Spleen (tissue), 11 donors: ENCODE measurements around the gene BBS9. TPM values are rescaled to one million over a fixed set of nuclear protein-coding genes. Genes with fewer than 3 reads are reported as not detected.

Experiments used
- DNase-seq: peaks from one replicate; pipeline ENCODE4 v3.0.0-alpha.2; 2020
- H3K27ac ChIP-seq, 8 donors: fragments of 200-600 bp; sonication (generic) in 7 of 8; 1 replicate in 4 of 8; 2 replicates in 4 of 8; pipeline versions ENCODE4 v1.5.0 to v1.8.0; 2016 to 2021; ENCODE audit warnings: inconsistent platforms in 4 of 8, mild to moderate bottlenecking in 4 of 8, moderate library complexity in 1 of 8
- H3K27me3 ChIP-seq, 7 donors: fragments of 200-600 bp; sonication (generic) in 6 of 7; replicated peaks in 1 of 7; 1 replicate in 4 of 7; 2 replicates in 3 of 7; pipeline versions ENCODE4 v1.5.0 to v1.8.0; 2016 to 2021; ENCODE audit warnings: inconsistent platforms in 3 of 7, mild to moderate bottlenecking in 1 of 7
- H3K36me3 ChIP-seq, 6 donors: fragments of 200-600 bp; sonication (generic) in 5 of 6; 1 replicate in 4 of 6; 2 replicates in 2 of 6; pipeline versions ENCODE4 v1.5.0 to v1.8.0; 2016 to 2021; ENCODE audit warnings: inconsistent platforms in 2 of 6
- H3K4me1 ChIP-seq, 6 donors: fragments of 200-600 bp; sonication (generic) in 5 of 6; 1 replicate in 3 of 6; 2 replicates in 3 of 6; pipeline versions ENCODE4 v1.5.0 to v1.8.0; 2016 to 2021; ENCODE audit warnings: inconsistent platforms in 3 of 6
- H3K4me3 ChIP-seq, 8 donors: fragments of 200-600 bp; sonication (generic) in 7 of 8; 1 replicate in 4 of 8; 2 replicates in 4 of 8; pipeline versions ENCODE4 v1.5.0 to v1.8.0; 2016 to 2021; ENCODE audit warnings: inconsistent platforms in 4 of 8, mild to moderate bottlenecking in 4 of 8, moderate library complexity in 2 of 8
- H3K9me3 ChIP-seq, 8 donors: fragments of 200-600 bp; sonication (generic) in 7 of 8; 1 replicate in 4 of 8; 2 replicates in 4 of 8; pipeline versions ENCODE4 v1.5.0 to v1.8.0; 2016 to 2021; ENCODE audit warnings: inconsistent platforms in 4 of 8
- CTCF ChIP-seq, 11 experiments: fragments of 200-600 bp in 7 of 11; fragments of 450-650 bp in 4 of 11; sonication (generic) in 4 of 11; IDR thresholded peaks in 8 of 11; conservative IDR thresholded peaks in 3 of 11; 1 replicate in 7 of 11; 2 replicates in 4 of 11; pipeline versions ENCODE4 v1.4.0 to v1.8.0; 2016 to 2021; ENCODE audit warnings: antibody characterized with exemption in 11 of 11, inconsistent platforms in 4 of 11, mild to moderate bottlenecking in 1 of 11
- POLR2A ChIP-seq, 3 donors: fragments of 450-650 bp; IDR thresholded peaks; one replicate each; pipeline ENCODE4 v1.5.1; 2017; ENCODE audit warnings: antibody characterized with exemption in 3 of 3, mild to moderate bottlenecking in 1 of 3
- POLR2AphosphoS5 ChIP-seq, 3 donors: sonication (generic); formaldehyde crosslinking; IDR thresholded peaks; one replicate each; pipeline ENCODE4 v1.5.1; 2017; ENCODE audit warnings: antibody characterized with exemption in 3 of 3
- WGBS, 5 donors: extraction: QIAGEN DNeasy Blood & Tissue Kit in 3 of 5; methylation state at CpG; one replicate each; pipeline versions ENCODE4 v1.1.5 to v1.1.7; 2013 to 2018; 5-methylcytosine and 5-hydroxymethylcytosine counted together
- intact Hi-C: fragments of 100-400 bp; cut with DNase I; formaldehyde crosslinking; loops from one replicate; pipeline ENCODE4 v1.15.0; 2023; ENCODE audit warnings: low total_unique reads
- polyA plus RNA-seq, 3 donors: library from polyadenylated mRNA; stranded (reverse); fragments of 200-250 nt; gene quantifications; one replicate each; pipeline ENCODE4 v1.2.1, GENCODE V29; 2013
- total RNA-seq, 7 donors: library from RNA; depleted of rRNA in 3 of 7; stranded (reverse); fragments of >200 nt in 3 of 7; fragmentation: NEBNext Ultra II Directional in 4 of 7; extraction: Animal tissue kit (Norgen Biotek cat#: 25700) in 4 of 7; gene quantifications; one replicate each; pipeline versions ENCODE4 v1.1.0 to v1.2.1, GENCODE V29; 2016 to 2021
- donor health status: healthy with polysubstance abuse.
- donor health status: DM: no; HTN: no; CAD: no; lungs with moderate emphysema.
- donor health status: DM: no; HTN: no; CAD: no.
- donor health status: Bipolar disorder and iron deficiency.
- donor health status: healthy.
- donor health status: DM: no; HTN: no; CAD: no.
- donor health status: DM: yes; HTN: yes; CAD: no.

Gene BBS9
- total and polyA plus RNA-seq, 10 donors, result 2.3 to 44.1 (median 25.3) TPM

DNA sequence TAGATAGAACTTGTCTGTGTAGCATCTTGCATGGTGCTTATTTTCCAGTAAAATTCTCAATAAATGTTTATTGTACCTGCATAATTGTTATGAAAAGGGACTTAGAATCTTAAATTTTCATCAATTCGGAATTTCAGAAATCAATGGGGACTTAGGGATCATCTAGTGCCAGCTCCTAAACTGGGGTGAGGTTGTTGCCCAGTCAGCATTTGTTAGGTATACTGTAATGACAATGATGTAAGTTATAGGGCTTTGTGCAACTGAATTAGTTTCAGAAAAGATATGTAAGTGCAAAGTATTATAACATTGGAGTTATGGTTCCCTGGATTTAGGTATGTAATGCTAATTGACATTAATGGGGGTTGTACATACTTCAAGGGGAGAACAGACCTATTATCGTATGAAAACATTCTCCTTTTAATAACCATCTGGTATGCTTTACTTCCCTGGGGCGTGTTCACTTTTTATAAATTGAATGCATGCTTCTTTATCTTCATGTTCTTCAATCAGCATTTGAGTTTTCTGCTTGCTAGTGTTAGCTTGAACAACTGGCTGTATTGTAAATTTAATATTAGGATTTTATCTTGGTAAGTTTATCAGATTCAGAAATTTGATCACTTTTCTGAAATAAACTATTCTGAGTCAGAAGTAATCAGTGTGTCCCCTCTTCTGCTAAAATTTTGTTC, 270.3 kb downstream of the BBS9 start:
- 84 to 96% (median 92%) methylated on average over 3 of the region's 3 CpGs for WGBS, 5 donors

GRCh38 chr7:33400214-33400538, 270.8 kb downstream of the BBS9 start:
- no peak overlapping the region for H3K27ac ChIP-seq
- no peaks in the 10 kb centered on the region for H3K4me1 ChIP-seq
- H3K27me3 ChIP-seq, result no peaks in the 10 kb centered on the region
- intact Hi-C loops, result no loop called here
- peaks cover 0 to 7% (median 0%) of the 10 kb centered on the region in 6 donors for H3K36me3 ChIP-seq
- no peak overlapping the region for H3K4me3 ChIP-seq
- WGBS, 5 donors, result 74 to 91% (median 88%) methylated on average over 1 of the region's 1 CpG
- peaks cover 0 to 15% (median 10%) of the 10 kb centered on the region in 8 donors for H3K9me3 ChIP-seq
- no peak for DNase-seq
- TF ChIP-seq POLR2AphosphoS5 (IDR thresholded peaks at IDR 0.05), result no peak
- TF ChIP-seq POLR2A (IDR thresholded peaks at IDR 0.05), result no peak
- TF ChIP-seq CTCF (IDR thresholded peaks at IDR 0.05 in 8 of 11, conservative IDR thresholded peaks at IDR 0.05 in 3 of 11), result no peak

More for the DNA sequence above, 270.3 kb downstream of the BBS9 start:
- intact Hi-C loops, result no loop called here
- DNase-seq, result no peak
- no peak for TF ChIP-seq POLR2AphosphoS5 (IDR thresholded peaks at IDR 0.05)
- TF ChIP-seq POLR2A (IDR thresholded peaks at IDR 0.05), result no peak
- no peak for TF ChIP-seq CTCF (IDR thresholded peaks at IDR 0.05 in 8 of 11, conservative IDR thresholded peaks at IDR 0.05 in 3 of 11)
- H3K4me3 ChIP-seq, result no peak overlapping the region
- peaks cover 0 to 15% (median 7%) of the 10 kb centered on the region in 8 donors for H3K9me3 ChIP-seq
- no peaks in the 10 kb centered on the region for H3K4me1 ChIP-seq
- peaks cover 0 to 7% (median 0%) of the 10 kb centered on the region in 6 donors for H3K36me3 ChIP-seq
- H3K27me3 ChIP-seq, result no peaks in the 10 kb centered on the region
- H3K27ac ChIP-seq, result no peak overlapping the region

GRCh38 chr7:33410266-33410665, 280.9 kb downstream of the BBS9 start:
- H3K27ac ChIP-seq, result no peak overlapping the region
- TF ChIP-seq CTCF (IDR thresholded peaks at IDR 0.05 in 8 of 11, conservative IDR thresholded peaks at IDR 0.05 in 3 of 11), result no peak
- no peak for TF ChIP-seq POLR2AphosphoS5 (IDR thresholded peaks at IDR 0.05)
- TF ChIP-seq POLR2A (IDR thresholded peaks at IDR 0.05), result no peak
- no peak for DNase-seq
- no peaks in the 10 kb centered on the region for H3K27me3 ChIP-seq
- WGBS, 5 donors, result 48 to 72% (median 56%) methylated on average over 1 of the region's 1 CpG
- no peak overlapping the region for H3K4me3 ChIP-seq
- peaks cover 0 to 34% (median 28%) of the 10 kb centered on the region in 8 donors for H3K9me3 ChIP-seq
- peaks cover 0 to 8% (median 0%) of the 10 kb centered on the region in 6 donors for H3K36me3 ChIP-seq
- H3K4me1 ChIP-seq, result no peaks in the 10 kb centered on the region
- intact Hi-C loops, result no loop called here

DNA sequence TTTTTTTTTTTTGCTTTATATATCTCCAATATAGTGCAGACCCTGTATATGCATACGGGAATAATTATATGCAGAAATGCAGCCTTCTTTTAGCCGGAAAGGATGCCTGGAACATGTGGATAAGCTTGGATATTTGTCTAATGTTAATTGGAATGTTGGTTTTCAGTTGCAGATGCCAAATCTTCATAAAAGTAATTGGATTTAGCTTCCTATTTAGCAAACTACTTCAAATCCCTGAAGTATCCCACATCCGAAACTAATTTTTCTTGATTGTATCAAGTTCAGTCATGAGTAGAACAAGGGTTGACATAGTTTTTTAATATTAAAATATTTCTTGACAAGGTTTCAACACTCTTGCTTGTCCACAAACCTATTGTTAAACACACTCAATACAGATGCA, 281.7 kb downstream of the BBS9 start:
- H3K4me1 ChIP-seq, result no peaks in the 10 kb centered on the region
- peaks cover 0 to 8% (median 0%) of the 10 kb centered on the region in 6 donors for H3K36me3 ChIP-seq
- WGBS, 5 donors, result 78 to 93% (median 83%) methylated on average over 3 of the region's 3 CpGs
- no peak overlapping the region for H3K4me3 ChIP-seq
- DNase-seq, result no peak
- H3K27me3 ChIP-seq, result no peaks in the 10 kb centered on the region
- no peak overlapping the region for H3K27ac ChIP-seq
- peaks cover 0 to 32% (median 26%) of the 10 kb centered on the region in 8 donors for H3K9me3 ChIP-seq
- TF ChIP-seq POLR2A (IDR thresholded peaks at IDR 0.05) (no peak), CTCF (IDR thresholded peaks at IDR 0.05 in 8 of 11, conservative IDR thresholded peaks at IDR 0.05 in 3 of 11) (no peak), POLR2AphosphoS5 (IDR thresholded peaks at IDR 0.05) (no peak)
- intact Hi-C loops, result no loop called here
